Subcutaneous abdominal adipose tissue (tissue), 5 donors: ENCODE results near the gene TFPI2.

Experiments
- H3K27ac ChIP-seq: one replicate; pipeline ENCODE4 v1.7.0; 2013; ENCODE audit warnings: low read depth, mild to moderate bottlenecking, inconsistent platforms, low read length, moderate library complexity
- H3K27me3 ChIP-seq, 5 donors: one replicate each; pipeline ENCODE4 v1.7.0; 2013; ENCODE audit warnings: low read length in 5 of 5, inconsistent platforms in 1 of 5; ENCODE audit not compliant: control insufficient read depth in 5 of 5, insufficient read depth in 4 of 5
- H3K36me3 ChIP-seq, 5 donors: one replicate each; pipeline ENCODE4 v1.7.0; 2013; ENCODE audit warnings: low read length in 5 of 5; ENCODE audit not compliant: control insufficient read depth in 5 of 5, insufficient read depth in 5 of 5
- H3K4me1 ChIP-seq, 5 donors: one replicate each; pipeline ENCODE4 v1.7.0; 2013; ENCODE audit warnings: low read length in 5 of 5, mild to moderate bottlenecking in 3 of 5, moderate library complexity in 1 of 5; ENCODE audit not compliant: control insufficient read depth in 5 of 5, insufficient read depth in 5 of 5
- H3K4me3 ChIP-seq, 5 donors: one replicate each; pipeline ENCODE4 v1.7.0; 2013; ENCODE audit warnings: low read length in 5 of 5, low read depth in 1 of 5
- H3K9ac ChIP-seq, 5 donors: one replicate each; pipeline ENCODE4 v1.7.0; 2013; ENCODE audit warnings: low read length in 5 of 5, mild to moderate bottlenecking in 4 of 5, moderate library complexity in 3 of 5
- H3K9me3 ChIP-seq, 5 donors: one replicate each; pipeline ENCODE4 v1.7.0; 2013; ENCODE audit warnings: low read length in 5 of 5; ENCODE audit not compliant: control insufficient read depth in 5 of 5
- donor health status: healthy.
- donor health status: healthy.
- donor health status: healthy.
- donor health status: healthy.
- donor health status: healthy.

The TFPI2 gene

GRCh38 chr7:93890464-93891068 lies at the start of gene TFPI2:
Gene TFPI2 (minus strand): TSS chr7:93890753. CDS start chr7:93890678, 75 bp downstream.
- Histone ChIP-seq H3K4me1 (peaks cover 0 to 29% (median 15%) of the 10 kb centered on the region in 5 donors), H3K36me3 (no peaks in the 10 kb centered on the region), H3K9ac (peak within 1 kb of the TSS; percentile 37 to 85 (median 70)), H3K9me3 (no peaks in the 10 kb centered on the region), H3K27ac (peak within 1 kb of the TSS; percentile 68), H3K4me3 (peak within 1 kb of the TSS; percentile 75 to 85 (median 81)), H3K27me3 (no peaks in the 10 kb centered on the region)

- Histone ChIP-seq H3K4me3 (no peak overlapping the region), H3K27me3 (no peaks in the 10 kb centered on the region), H3K4me1 (peaks cover 0 to 7% (median 0%) of the 10 kb centered on the region in 5 donors), H3K27ac (no peak overlapping the region), H3K9ac (no peak overlapping the region), H3K9me3 (no peaks in the 10 kb centered on the region), H3K36me3 (no peaks in the 10 kb centered on the region)
Observed at GRCh38 chr7:93938293-93938692, 47.7 kb upstream of the TFPI2 start.

- Histone ChIP-seq H3K27ac (no peak overlapping the region), H3K27me3 (no peaks in the 10 kb centered on the region), H3K4me3 (no peak overlapping the region), H3K9ac (no peak overlapping the region), H3K9me3 (no peaks in the 10 kb centered on the region), H3K4me1 (peaks cover 0 to 7% (median 0%) of the 10 kb centered on the region in 5 donors), H3K36me3 (no peaks in the 10 kb centered on the region)
Observed at GRCh38 chr7:93937818-93938217, 47.3 kb upstream of the TFPI2 start.

GRCh38 chr7:93935102-93935501 lies 44.5 kb upstream of the TFPI2 start:
- no peak overlapping the region for H3K27ac ChIP-seq
- H3K9me3 ChIP-seq = no peaks in the 10 kb centered on the region
- no peak overlapping the region for H3K9ac ChIP-seq
- H3K27me3 ChIP-seq = no peaks in the 10 kb centered on the region
- H3K36me3 ChIP-seq = no peaks in the 10 kb centered on the region
- H3K4me1 ChIP-seq = peaks cover 0 to 7% (median 0%) of the 10 kb centered on the region in 5 donors
- no peak overlapping the region for H3K4me3 ChIP-seq

GRCh38 chr7:93933156-93933555 lies 42.6 kb upstream of the TFPI2 start:
- Histone ChIP-seq H3K9me3 (no peaks in the 10 kb centered on the region), H3K36me3 (no peaks in the 10 kb centered on the region), H3K4me1 (peaks cover 0 to 7% (median 0%) of the 10 kb centered on the region in 5 donors), H3K27ac (no peak overlapping the region), H3K4me3 (no peak overlapping the region), H3K9ac (no peak overlapping the region), H3K27me3 (no peaks in the 10 kb centered on the region)

GRCh38 chr7:93931655-93932054 lies 41.1 kb upstream of the TFPI2 start:
- H3K9ac ChIP-seq = no peak overlapping the region

GRCh38 chr7:93927585-93927984 lies 37.0 kb upstream of the TFPI2 start:
- Histone ChIP-seq H3K9ac (no peak overlapping the region), H3K27ac (peak overlapping the region; percentile 66), H3K36me3 (peaks cover 10 to 14% (median 12%) of the 10 kb centered on the region in 5 donors), H3K9me3 (no peaks in the 10 kb centered on the region), H3K4me3 (peak overlapping the region in 1 of 5 donors; percentile 10), H3K27me3 (no peaks in the 10 kb centered on the region), H3K4me1 (peaks cover 0 to 32% (median 26%) of the 10 kb centered on the region in 5 donors)

More at GRCh38 chr7:93931655-93932054, 41.1 kb upstream of the TFPI2 start:
- peaks cover 4 to 6% (median 6%) of the 10 kb centered on the region in 5 donors for H3K36me3 ChIP-seq
- no peak overlapping the region for H3K4me3 ChIP-seq
- no peaks in the 10 kb centered on the region for H3K27me3 ChIP-seq
- H3K4me1 ChIP-seq = peaks cover 0 to 20% (median 14%) of the 10 kb centered on the region in 5 donors
- no peak overlapping the region for H3K27ac ChIP-seq
- H3K9me3 ChIP-seq = no peaks in the 10 kb centered on the region

- peak overlapping the region in 2 of 5 donors; percentile 33 to 48 for H3K4me3 ChIP-seq
- H3K9ac ChIP-seq = no peak overlapping the region
- H3K36me3 ChIP-seq = peaks cover 10 to 14% (median 12%) of the 10 kb centered on the region in 5 donors
- H3K4me1 ChIP-seq = peaks cover 0 to 33% (median 26%) of the 10 kb centered on the region in 5 donors
- no peaks in the 10 kb centered on the region for H3K9me3 ChIP-seq
- no peaks in the 10 kb centered on the region for H3K27me3 ChIP-seq
- H3K27ac ChIP-seq = peak overlapping the region; percentile 66
Observed at GRCh38 chr7:93926800-93927199, 36.2 kb upstream of the TFPI2 start.

- Histone ChIP-seq H3K4me3 (peak overlapping the region; percentile 75 to 95 (median 83)), H3K9me3 (no peaks in the 10 kb centered on the region), H3K9ac (peak overlapping the region in 4 of 5 donors; percentile 68 to 99 (median 90)), H3K27ac (peak overlapping the region; percentile 99), H3K36me3 (peaks cover 10 to 14% (median 12%) of the 10 kb centered on the region in 5 donors), H3K27me3 (no peaks in the 10 kb centered on the region), H3K4me1 (peaks cover 0 to 46% (median 37%) of the 10 kb centered on the region in 5 donors)
Observed at GRCh38 chr7:93923942-93924341, 33.4 kb upstream of the TFPI2 start.

GRCh38 chr7:93923296-93923695 lies 32.7 kb upstream of the TFPI2 start:
- H3K9me3 ChIP-seq = no peaks in the 10 kb centered on the region
- H3K27me3 ChIP-seq = no peaks in the 10 kb centered on the region
- H3K36me3 ChIP-seq = peaks cover 10 to 14% (median 12%) of the 10 kb centered on the region in 5 donors
- peak overlapping the region; percentile 99 for H3K27ac ChIP-seq
- H3K4me3 ChIP-seq = peak overlapping the region; percentile 75 to 95 (median 83)
- H3K4me1 ChIP-seq = peaks cover 0 to 46% (median 37%) of the 10 kb centered on the region in 5 donors
- H3K9ac ChIP-seq = peak overlapping the region; percentile 68 to 99 (median 88)
